Left ventricle myocardium inferior (tissue), 1 donor: ENCODE results near the gene PPP1R13L. TPM values are rescaled to one million over a fixed set of nuclear protein-coding genes. Genes with fewer than 3 reads are reported as not detected.

ENCODE experiments used
- DNase-seq: peaks from one replicate; pipeline ENCODE4 v3.0.0-alpha.2; 2020
- H3K27ac ChIP-seq: fragments of 200-600 bp; replicated peaks from 2 replicates; pipeline ENCODE4 v1.8.0; 2021
- H3K27me3 ChIP-seq: fragments of 200-600 bp; 2 replicates; pipeline ENCODE4 v1.8.0; 2021; ENCODE audit warnings: low read depth
- H3K36me3 ChIP-seq: fragments of 200-600 bp; 2 replicates; pipeline ENCODE4 v1.8.0; 2021
- H3K4me1 ChIP-seq: fragments of 200-600 bp; 2 replicates; pipeline ENCODE4 v1.8.0; 2021
- H3K4me3 ChIP-seq: fragments of 200-600 bp; 2 replicates; pipeline ENCODE4 v1.8.0; 2021; ENCODE audit warnings: mild to moderate bottlenecking, moderate library complexity
- H3K9me3 ChIP-seq: fragments of 200-600 bp; replicated peaks from 2 replicates; pipeline ENCODE4 v1.8.0; 2021
- intact Hi-C: fragments of 100-400 bp; cut with micrococcal nuclease; formaldehyde crosslinking; loops from one replicate; pipeline ENCODE4 v1.11.0; 2022
- total RNA-seq: library from RNA; stranded (reverse); fragmentation: NEBNext Ultra II Directional; extraction: Animal tissue kit (Norgen Biotek cat#: 25700); gene quantifications from one replicate; pipeline ENCODE4 v1.2.1, GENCODE V29; 2021
- TF ChIP-seq, protein P1 (sequence below): fragments of 200-600 bp; IDR thresholded peaks from 2 replicates; pipeline ENCODE4 v1.8.0; 2021; ENCODE audit warnings: antibody characterized with exemption, mild to moderate bottlenecking, borderline replicate concordance
- donor health status: DM: no; HTN: yes; CAD: no; lungs with severe emphysema.

The PPP1R13L gene
- total RNA-seq, 1 donor from 2014 or later = 207 TPM

DNA sequence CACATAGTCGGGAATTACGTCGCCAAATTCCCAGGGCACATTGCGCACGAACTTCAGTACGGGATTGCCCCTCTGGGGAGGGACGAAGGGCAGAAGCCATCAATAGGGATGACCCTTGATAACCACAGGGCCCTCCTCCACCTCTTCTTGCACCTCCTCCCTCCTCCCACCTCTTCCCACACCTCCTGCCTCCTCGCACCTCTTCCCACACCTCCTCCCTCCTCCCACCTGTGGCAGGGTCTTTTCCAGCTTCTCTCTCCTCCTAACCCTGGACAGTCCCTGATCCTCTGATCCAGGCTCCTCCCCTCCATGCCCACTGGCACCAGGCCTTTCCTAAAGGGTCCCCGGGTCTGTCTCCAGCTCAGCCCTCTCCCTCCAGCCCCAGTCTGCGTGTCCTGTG is 15.5 kb upstream of the PPP1R13L start:
- no peak for DNase-seq
- peaks cover 48% of the 10 kb centered on the region for H3K36me3 ChIP-seq
- peaks cover 54% of the 10 kb centered on the region for H3K4me1 ChIP-seq
- no peak overlapping the region for H3K27ac ChIP-seq
- H3K27me3 ChIP-seq = no peaks in the 10 kb centered on the region
- H3K4me3 ChIP-seq = no peak overlapping the region
- TF ChIP-seq, protein P1, sequence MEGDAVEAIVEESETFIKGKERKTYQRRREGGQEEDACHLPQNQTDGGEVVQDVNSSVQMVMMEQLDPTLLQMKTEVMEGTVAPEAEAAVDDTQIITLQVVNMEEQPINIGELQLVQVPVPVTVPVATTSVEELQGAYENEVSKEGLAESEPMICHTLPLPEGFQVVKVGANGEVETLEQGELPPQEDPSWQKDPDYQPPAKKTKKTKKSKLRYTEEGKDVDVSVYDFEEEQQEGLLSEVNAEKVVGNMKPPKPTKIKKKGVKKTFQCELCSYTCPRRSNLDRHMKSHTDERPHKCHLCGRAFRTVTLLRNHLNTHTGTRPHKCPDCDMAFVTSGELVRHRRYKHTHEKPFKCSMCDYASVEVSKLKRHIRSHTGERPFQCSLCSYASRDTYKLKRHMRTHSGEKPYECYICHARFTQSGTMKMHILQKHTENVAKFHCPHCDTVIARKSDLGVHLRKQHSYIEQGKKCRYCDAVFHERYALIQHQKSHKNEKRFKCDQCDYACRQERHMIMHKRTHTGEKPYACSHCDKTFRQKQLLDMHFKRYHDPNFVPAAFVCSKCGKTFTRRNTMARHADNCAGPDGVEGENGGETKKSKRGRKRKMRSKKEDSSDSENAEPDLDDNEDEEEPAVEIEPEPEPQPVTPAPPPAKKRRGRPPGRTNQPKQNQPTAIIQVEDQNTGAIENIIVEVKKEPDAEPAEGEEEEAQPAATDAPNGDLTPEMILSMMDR = no peak
- H3K9me3 ChIP-seq = no peaks in the 10 kb centered on the region
- intact Hi-C loops = no loop called here

- no peaks in the 10 kb centered on the region for H3K27me3 ChIP-seq
- intact Hi-C loops = no loop called here
- H3K36me3 ChIP-seq = peaks cover 51% of the 10 kb centered on the region
- H3K4me1 ChIP-seq = peaks cover 50% of the 10 kb centered on the region
- no peak overlapping the region for H3K4me3 ChIP-seq
- DNase-seq = no peak
- H3K9me3 ChIP-seq = no peaks in the 10 kb centered on the region
- no peak overlapping the region for H3K27ac ChIP-seq
- TF ChIP-seq, protein P1 = no peak
Observed at GRCh38 chr19:45419895-45420294, 15.0 kb upstream of the PPP1R13L start.

- peaks cover 56% of the 10 kb centered on the region for H3K36me3 ChIP-seq
- no peaks in the 10 kb centered on the region for H3K9me3 ChIP-seq
- intact Hi-C loops = no loop called here
Observed at GRCh38 chr19:45419396-45419795, 14.5 kb upstream of the PPP1R13L start.

DNA sequence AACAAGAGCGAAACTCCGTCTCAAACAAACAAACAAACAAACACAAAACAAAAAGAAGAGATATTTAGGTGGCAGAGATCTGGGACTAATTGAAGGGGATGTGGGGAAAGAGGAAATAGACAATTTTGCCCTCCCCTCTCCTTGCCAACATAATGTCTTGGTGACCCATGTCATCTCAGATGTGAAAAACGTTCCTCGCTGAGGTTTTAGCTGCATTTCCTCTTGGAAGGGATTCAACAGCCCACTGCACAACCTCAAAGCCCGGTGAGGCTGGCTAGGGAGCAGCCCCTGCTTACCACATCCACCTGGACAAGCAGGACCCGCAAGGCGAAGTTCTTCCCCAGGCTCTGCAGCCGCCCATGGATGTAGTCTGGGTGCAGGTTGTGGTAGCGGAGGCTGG is 13.9 kb upstream of the PPP1R13L start:
- Histone ChIP-seq H3K27ac (no peak overlapping the region), H3K4me1 (peaks cover 44% of the 10 kb centered on the region), H3K9me3 (no peaks in the 10 kb centered on the region), H3K4me3 (no peak overlapping the region), H3K27me3 (no peaks in the 10 kb centered on the region), H3K36me3 (peaks cover 62% of the 10 kb centered on the region)
- intact Hi-C loops = no loop called here
- TF ChIP-seq, protein P1 = no peak
- DNase-seq = no peak

More at GRCh38 chr19:45419396-45419795, 14.5 kb upstream of the PPP1R13L start:
- Histone ChIP-seq H3K4me3 (no peak overlapping the region), H3K27ac (no peak overlapping the region), H3K4me1 (peaks cover 45% of the 10 kb centered on the region), H3K27me3 (no peaks in the 10 kb centered on the region)
- no peak for DNase-seq
- TF ChIP-seq, protein P1 = no peak

DNA sequence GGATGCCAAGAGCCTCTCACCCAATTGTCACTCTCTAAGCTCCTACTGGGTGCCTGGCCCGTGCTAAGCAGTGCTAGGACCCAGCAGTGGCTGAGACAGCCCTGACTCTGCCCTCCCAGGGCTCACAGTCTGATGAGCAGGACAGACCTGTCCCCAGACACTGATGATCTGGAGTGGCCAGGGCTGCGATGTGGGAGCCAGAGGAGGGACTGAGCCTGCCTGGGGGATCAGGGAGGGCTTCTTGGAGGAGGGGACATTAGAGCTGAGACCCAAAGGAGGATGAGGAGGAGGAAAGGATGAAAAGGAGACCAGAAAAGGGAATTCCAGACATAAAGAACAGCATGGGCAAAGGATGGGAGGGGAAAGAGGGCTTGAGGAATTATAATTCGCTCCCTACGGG is 12.3 kb upstream of the PPP1R13L start:
- intact Hi-C loops = no loop called here
- peak overlapping the region; percentile 73 for H3K27ac ChIP-seq
- H3K4me1 ChIP-seq = peaks cover 33% of the 10 kb centered on the region
- no peak overlapping the region for H3K4me3 ChIP-seq
- H3K9me3 ChIP-seq = no peaks in the 10 kb centered on the region
- H3K36me3 ChIP-seq = peaks cover 77% of the 10 kb centered on the region
- TF ChIP-seq, protein P1 = no peak
- no peaks in the 10 kb centered on the region for H3K27me3 ChIP-seq
- no peak for DNase-seq
